Epithelial cell of proximal tubule (primary cell): Measurements from ENCODE around the gene COL6A5. TPM values are rescaled to one million over a fixed set of nuclear protein-coding genes. Genes with fewer than 3 reads are reported as not detected.

ENCODE experiments used
- DNase-seq: peaks from one replicate; pipeline ENCODE4 v3.0.0-alpha.2; 2011; ENCODE audit warnings: low read depth
- H3K4me3 ChIP-seq: 2 replicates; pipeline ENCODE4 v1.5.1; 2011; ENCODE audit warnings: low read depth, mild to moderate bottlenecking, low read length
- CTCF ChIP-seq: conservative IDR thresholded peaks from 2 replicates; pipeline ENCODE4 v1.5.1; 2012; ENCODE audit warnings: low read depth, mild to moderate bottlenecking, low read length
- total RNA-seq: library from RNA; depleted of rRNA; stranded (reverse); fragments of >200 nt; gene quantifications from 2 replicates; pipeline ENCODE4 v1.2.3, GENCODE V29; 2015

The COL6A5 gene
- total RNA-seq, 1 donor from 2014 or later: not detected

DNA sequence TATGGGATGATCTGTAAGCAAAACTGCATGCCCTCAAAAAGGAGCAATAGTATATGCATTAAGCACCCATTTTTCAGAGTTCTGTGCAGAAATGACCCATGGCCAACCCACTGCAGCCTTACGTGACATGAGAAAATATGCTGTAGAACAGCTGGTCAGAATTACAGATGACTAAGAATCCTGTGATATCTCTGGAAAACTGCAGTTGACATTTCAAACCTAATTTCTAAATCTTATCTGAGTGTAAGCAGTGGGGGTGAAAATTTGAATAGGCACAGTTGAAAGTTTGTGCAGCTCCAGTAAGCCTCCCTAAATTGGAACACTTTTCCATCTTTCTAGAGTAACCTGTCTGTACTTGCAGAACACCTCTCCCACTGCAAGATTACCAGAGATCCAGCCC lies 142.8 kb downstream of the COL6A5 start:
- H3K4me3 ChIP-seq: no peak overlapping the region
- no peak for TF ChIP-seq CTCF
- no peak for DNase-seq

- no peak overlapping the region for H3K4me3 ChIP-seq
- no peak for DNase-seq
- TF ChIP-seq CTCF: no peak
These were observed 143.4 kb downstream of the COL6A5 start for GRCh38 chr3:130488769-130489450.

DNA sequence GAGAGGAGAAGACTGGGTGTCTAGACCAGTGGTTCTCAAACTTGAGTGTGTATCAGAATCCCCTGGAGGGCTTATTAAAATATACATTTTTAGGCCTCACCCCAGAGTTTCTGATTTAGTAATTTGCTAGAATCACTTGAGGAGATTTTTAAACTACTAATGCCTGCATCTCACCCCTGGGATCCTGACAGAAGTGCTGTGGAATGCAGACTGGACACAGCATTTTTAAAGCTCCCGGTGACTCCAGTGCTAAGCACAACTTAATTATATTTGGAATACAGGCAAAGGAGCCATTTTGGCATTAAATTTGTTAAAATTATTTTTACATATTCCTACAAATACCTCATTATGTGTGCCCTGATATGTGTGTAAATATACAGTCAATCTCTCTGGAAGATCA lies 144.8 kb downstream of the COL6A5 start:
- no peak overlapping the region for H3K4me3 ChIP-seq
- DNase-seq: no peak
- no peak for TF ChIP-seq CTCF

- TF ChIP-seq CTCF: no peak
- no peak for DNase-seq
These were observed 146.0 kb downstream of the COL6A5 start for GRCh38 chr3:130491431-130491830.

DNA sequence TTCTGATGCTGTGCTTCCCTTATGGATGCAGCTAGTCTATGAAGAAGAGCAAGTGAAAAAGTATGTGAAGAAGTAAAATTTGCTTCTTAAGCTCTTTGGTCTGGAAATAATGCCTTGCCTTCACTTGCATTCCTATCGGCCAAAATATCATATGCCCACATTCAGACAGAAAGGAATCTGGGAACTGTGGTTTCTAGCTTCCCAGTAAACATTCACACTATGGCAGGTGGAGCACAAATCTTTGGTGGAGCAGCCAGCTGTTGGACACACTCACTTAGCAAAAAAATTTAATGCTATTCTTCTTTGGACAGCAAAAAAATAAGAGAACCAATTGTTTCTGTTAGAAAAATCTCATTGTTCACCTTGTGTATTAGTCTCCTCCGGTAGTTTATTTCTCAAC lies 159.2 kb downstream of the COL6A5 start:
- no peak for TF ChIP-seq CTCF
- H3K4me3 ChIP-seq: no peak overlapping the region
- DNase-seq: no peak

More at GRCh38 chr3:130491431-130491830, 146.0 kb downstream of the COL6A5 start:
- H3K4me3 ChIP-seq: no peak overlapping the region

- no peak for TF ChIP-seq CTCF
- H3K4me3 ChIP-seq: no peak overlapping the region
- no peak for DNase-seq
These were observed 160.6 kb downstream of the COL6A5 start for GRCh38 chr3:130506031-130506430.

GRCh38 chr3:130507746-130508145 lies 162.3 kb downstream of the COL6A5 start:
- no peak for DNase-seq
- no peak overlapping the region for H3K4me3 ChIP-seq
- no peak for TF ChIP-seq CTCF
